HCT116 (cell line): ENCODE data around the gene GDE1. TPM values are rescaled to one million over a fixed set of nuclear protein-coding genes. Genes with fewer than 3 reads are reported as not detected.

ENCODE experiments used
- ATAC-seq: fragments of 200-7000 bp; cut with Tn5 transposase; 2 replicates; pipeline ENCODE4 v1.9.1; 2020; ENCODE audit warnings: mild to moderate bottlenecking, moderate library complexity
- BruUV-seq: library from RNA; stranded (reverse); fragments of 400-500 nt; replicated peaks from 2 replicates; lab custom pipeline; 2021; lab: Mats Ljungman, UMichigan
- CTCF ChIA-PET: fragments of 300-600 bp; sonication (Branson Sonifier 250); formaldehyde crosslinking; loops from one replicate; lab custom pipeline; 2021; ENCODE audit warnings: antibody characterized with exemption; lab: Charles Lee
- POLR2A ChIA-PET: fragments of 300-600, 350-600 bp; sonication (Branson Sonifier 250); formaldehyde crosslinking; loops from one replicate; lab custom pipeline; 2021; ENCODE audit warnings: antibody characterized with exemption; lab: Charles Lee
- RAD21 ChIA-PET, 2 experiments: fragments of 300-600 bp; sonication (Branson Sonifier 250); formaldehyde crosslinking; loops; one replicate each; lab custom pipeline; 2023; ENCODE audit warnings: low total read pairs in 2 of 2; ENCODE audit not compliant: uncharacterized antibody in 2 of 2, unreplicated experiment in 2 of 2, low non-redundant PET in 1 of 2; lab: Charles Lee
- DNase-seq: peaks from one replicate; pipeline ENCODE4 v3.0.0-alpha.2; 2010; ENCODE audit warnings: low read depth, low spot score
- H2AFZ ChIP-seq: fragments of 200-600 bp; shearing (Covaris generic), sonication (generic); 2 replicates; pipeline ENCODE4 v1.6.1; 2017; ENCODE audit warnings: low read depth, mixed run types, mixed read lengths, antibody characterized with exemption, low read length; ENCODE audit not compliant: poor library complexity, severe bottlenecking
- H3K27ac ChIP-seq: 2 replicates; pipeline ENCODE4 v1.5.1; 2012; ENCODE audit warnings: low read depth, low read length
- H3K27me3 ChIP-seq: fragments of 200-600 bp; sonication (generic); 2 replicates; pipeline ENCODE4 v1.6.1; 2016; ENCODE audit warnings: mixed run types, low read length, mixed read lengths; ENCODE audit not compliant: insufficient read depth
- H3K36me3 ChIP-seq, 2 experiments: fragments of 200-500 bp in 1 of 2; fragments of 200-600 bp in 1 of 2; sonication (Bioruptor generic) in 1 of 2; sonication (generic) in 1 of 2; 2 replicates each; pipeline versions ENCODE4 v1.5.1 to v1.6.1; 2014 to 2016; ENCODE audit warnings: low read length in 2 of 2, inconsistent platforms in 1 of 2, mixed read lengths in 1 of 2, mixed run types in 1 of 2; ENCODE audit not compliant: insufficient read depth in 2 of 2, control insufficient read depth in 1 of 2
- H3K4me1 ChIP-seq, 2 experiments: fragments of 200-600 bp in 1 of 2; sonication (generic) in 1 of 2; 2 replicates each; pipeline versions ENCODE4 v1.5.1 to v1.6.1; 2012 to 2017; ENCODE audit warnings: low read length in 2 of 2, inconsistent platforms in 1 of 2, mild to moderate bottlenecking in 1 of 2, mixed read lengths in 1 of 2, mixed run types in 1 of 2, moderate library complexity in 1 of 2; ENCODE audit not compliant: insufficient read depth in 2 of 2, control insufficient read depth in 1 of 2
- H3K4me2 ChIP-seq: fragments of 200-600 bp; sonication (generic); 2 replicates; pipeline ENCODE4 v1.6.1; 2017; ENCODE audit warnings: mixed run types, low read length, mixed read lengths
- H3K4me3 ChIP-seq, 2 experiments: fragments of 200-600 bp in 1 of 2; sonication (generic) in 1 of 2; replicated peaks in 1 of 2; 2 replicates each; pipeline ENCODE4 v1.5.1; 2011 to 2016; ENCODE audit warnings: low read length in 2 of 2, control low read depth in 1 of 2, low read depth in 1 of 2, mild to moderate bottlenecking in 1 of 2, mixed read lengths in 1 of 2, mixed run types in 1 of 2
- H3K79me2 ChIP-seq: fragments of 200-600 bp; sonication (generic); 2 replicates; pipeline ENCODE4 v1.6.1; 2017; ENCODE audit warnings: mild to moderate bottlenecking, mixed run types, low read length, moderate library complexity, mixed read lengths; ENCODE audit not compliant: insufficient read depth
- H3K9ac ChIP-seq: fragments of 200-600 bp; sonication (generic); 2 replicates; pipeline ENCODE4 v1.6.1; 2016; ENCODE audit warnings: low read length, mixed read lengths
- H3K9me2 ChIP-seq: fragments of 200-600 bp; sonication (generic), shearing (Covaris generic); 2 replicates; pipeline ENCODE4 v1.6.1; 2017; ENCODE audit warnings: mixed run types, mild to moderate bottlenecking, moderate library complexity; ENCODE audit not compliant: insufficient read depth
- H3K9me3 ChIP-seq, 2 experiments: fragments of 200-500 bp in 1 of 2; fragments of 200-600 bp in 1 of 2; sonication (Bioruptor generic) in 1 of 2; sonication (generic) in 1 of 2; 2 replicates each; pipeline ENCODE4 v1.6.1; 2014 to 2017; ENCODE audit warnings: low read length in 2 of 2, mixed read lengths in 2 of 2, inconsistent platforms in 1 of 2, low read depth in 1 of 2, mild to moderate bottlenecking in 1 of 2, mixed run types in 1 of 2, moderate library complexity in 1 of 2; ENCODE audit not compliant: control insufficient read depth in 1 of 2, insufficient read depth in 1 of 2
- H4K20me1 ChIP-seq: fragments of 200-600 bp; sonication (generic), shearing (Covaris generic); 2 replicates; pipeline ENCODE4 v1.6.1; 2017; ENCODE audit warnings: mixed run types, mild to moderate bottlenecking, moderate library complexity; ENCODE audit not compliant: insufficient read depth
- ATF3 ChIP-seq: IDR thresholded peaks from 2 replicates; pipeline ENCODE4 v1.6.1; 2012
- CBX3 ChIP-seq: IDR thresholded peaks from 2 replicates; pipeline ENCODE4 v1.6.1; 2012; ENCODE audit warnings: low read depth
- CEBPB ChIP-seq: IDR thresholded peaks from 2 replicates; pipeline ENCODE4 v1.6.1; 2012; ENCODE audit warnings: low read depth
- CTCF ChIP-seq, 3 experiments: fragments of 200-600 bp in 1 of 3; sonication (generic) in 1 of 3; IDR thresholded peaks in 2 of 3; conservative IDR thresholded peaks in 1 of 3; 2 replicates each; pipeline ENCODE4 v1.5.1; 2012 to 2017; ENCODE audit warnings: low read depth in 2 of 3, low read length in 2 of 3, antibody characterized with exemption in 1 of 3, borderline replicate concordance in 1 of 3, control low read depth in 1 of 3, mild to moderate bottlenecking in 1 of 3, mixed read lengths in 1 of 3, mixed run types in 1 of 3, moderate library complexity in 1 of 3; ENCODE audit not compliant: insufficient read depth in 1 of 3
- EGR1 ChIP-seq: IDR thresholded peaks from 2 replicates; pipeline ENCODE4 v1.6.1; 2012; ENCODE audit warnings: low read depth
- ELF1 ChIP-seq: IDR thresholded peaks from 2 replicates; pipeline ENCODE4 v1.6.1; 2012; ENCODE audit warnings: low read depth, borderline replicate concordance
- EZH2 ChIP-seq: fragments of 200-600 bp; sonication (generic); IDR thresholded peaks from 2 replicates; pipeline ENCODE4 v1.6.1; 2017; ENCODE audit warnings: antibody characterized with exemption, mixed run types
- JUND ChIP-seq: IDR thresholded peaks from 2 replicates; pipeline ENCODE4 v1.6.1; 2012
- POLR2A ChIP-seq: IDR thresholded peaks from 2 replicates; pipeline ENCODE4 v1.7.0; 2011; ENCODE audit warnings: borderline replicate concordance; ENCODE audit not compliant: insufficient read depth, insufficient read length; ENCODE audit errors: extremely low read depth
- POLR2AphosphoS5 ChIP-seq: IDR thresholded peaks from 2 replicates; pipeline ENCODE4 v1.6.1; 2011; ENCODE audit warnings: mild to moderate bottlenecking, low read depth, low read length, moderate library complexity
- RAD21 ChIP-seq: IDR thresholded peaks from 2 replicates; pipeline ENCODE4 v1.6.1; 2012; ENCODE audit warnings: low read depth, mild to moderate bottlenecking
- SIN3A ChIP-seq: IDR thresholded peaks from 2 replicates; pipeline ENCODE4 v1.6.1; 2012; ENCODE audit warnings: low read depth
- SP1 ChIP-seq: IDR thresholded peaks from 2 replicates; pipeline ENCODE4 v1.6.1; 2012; ENCODE audit warnings: low read depth
- TCF7L2 ChIP-seq: IDR thresholded peaks from 2 replicates; pipeline ENCODE4 v1.7.0; 2011; ENCODE audit warnings: borderline replicate concordance, inconsistent platforms; ENCODE audit not compliant: insufficient read depth, insufficient read length; ENCODE audit errors: extremely low read depth
- YY1 ChIP-seq: IDR thresholded peaks from 2 replicates; pipeline ENCODE4 v1.6.1; 2011; ENCODE audit warnings: low read length, low read depth, moderate library complexity, mild to moderate bottlenecking; ENCODE audit not compliant: insufficient replicate concordance; ENCODE audit errors: extremely low read depth
- ZBTB33 ChIP-seq: IDR thresholded peaks from 2 replicates; pipeline ENCODE4 v1.6.1; 2011; ENCODE audit warnings: mild to moderate bottlenecking, low read length, moderate library complexity; ENCODE audit not compliant: insufficient replicate concordance; ENCODE audit errors: extremely low read depth
- ZFX ChIP-seq: fragments of 450-650 bp; IDR thresholded peaks from 2 replicates; pipeline ENCODE4 v1.6.1; 2017
- ZNF274 ChIP-seq: fragments of 200-500 bp; sonication (Bioruptor generic); IDR thresholded peaks from 2 replicates; pipeline ENCODE4 v1.6.1; 2014; ENCODE audit warnings: mild to moderate bottlenecking, low read depth, low read length, inconsistent platforms
- intact Hi-C: fragments of 100-400 bp; cut with micrococcal nuclease; formaldehyde crosslinking; loops from 2 replicates; pipeline ENCODE4 v1.10.0; 2022
- total RNA-seq: library from RNA; stranded (reverse); gene quantifications from one replicate; pipeline ENCODE4 v1.2.1, GENCODE V29; 2021; ENCODE audit not compliant: unreplicated experiment
- TF ChIP-seq, protein P1 (sequence below): IDR thresholded peaks from 2 replicates; pipeline ENCODE4 v1.6.1; 2012

GDE1 gene
- total RNA-seq, 1 experiment from 2014 or later: 47.1 TPM

- no TSS peak for BruUV-seq
- no peaks in the 10 kb centered on the region for H3K9me3 ChIP-seq
- H3K4me2 ChIP-seq: no peak overlapping the region
- peaks cover 31% of the 10 kb centered on the region for H3K79me2 ChIP-seq
- DNase-seq (no peak), ATAC-seq (no peak)
- POLR2A ChIA-PET: no interaction called here
- H3K9me2 ChIP-seq: no peaks in the 10 kb centered on the region
- intact Hi-C loops: no loop called here
- CTCF ChIA-PET: no interaction called here
- H3K4me3 ChIP-seq: no peak overlapping the region
- H3K27me3 ChIP-seq: no peaks in the 10 kb centered on the region
- H4K20me1 ChIP-seq: no peaks in the 10 kb centered on the region
- TF ChIP-seq ATF3 (no peak), ZBTB33 (no peak), CBX3 (no peak), EZH2 (no peak), ZNF274 (no peak), YY1 (no peak), POLR2A (no peak), JUND (no peak), SIN3A (no peak), CEBPB (no peak), RAD21 (no peak), CTCF (IDR thresholded peaks at IDR 0.05 in 2 of 3, conservative IDR thresholded peaks at IDR 0.05 in 1 of 3; ENCODE audit: borderline replicate concordance in 1 of 3, insufficient read depth in 1 of 3, low read depth in 2 of 3, low read length in 2 of 3) (no peak), POLR2AphosphoS5 (no peak), ELF1 (no peak), TCF7L2 (no peak), EGR1 (no peak), ZFX (no peak), SP1 (no peak)
- TF ChIP-seq, protein P1, sequence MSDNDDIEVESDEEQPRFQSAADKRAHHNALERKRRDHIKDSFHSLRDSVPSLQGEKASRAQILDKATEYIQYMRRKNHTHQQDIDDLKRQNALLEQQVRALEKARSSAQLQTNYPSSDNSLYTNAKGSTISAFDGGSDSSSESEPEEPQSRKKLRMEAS: no peak
- H2AFZ ChIP-seq: no peak overlapping the region
- H3K36me3 ChIP-seq: peaks cover 16 to 17% of the 10 kb centered on the region in 2 experiments; a peak in 3 of 4 replicates
- peaks cover 17 to 35% of the 10 kb centered on the region in 2 experiments for H3K4me1 ChIP-seq
- RAD21 ChIA-PET: no interaction called here
- no peak overlapping the region for H3K9ac ChIP-seq
- H3K27ac ChIP-seq: no peak overlapping the region
Observed at GRCh38 chr16:19518388-19518787, 3.5 kb downstream of the GDE1 start.
